ENCODE results near the gene CCDC174.
"Not testable (repeated sequence)": the region's sequence is repeated elsewhere in the genome, so short reads cannot be mapped to it uniquely, and the experiment has no call there.

Gene CCDC174

DNA sequence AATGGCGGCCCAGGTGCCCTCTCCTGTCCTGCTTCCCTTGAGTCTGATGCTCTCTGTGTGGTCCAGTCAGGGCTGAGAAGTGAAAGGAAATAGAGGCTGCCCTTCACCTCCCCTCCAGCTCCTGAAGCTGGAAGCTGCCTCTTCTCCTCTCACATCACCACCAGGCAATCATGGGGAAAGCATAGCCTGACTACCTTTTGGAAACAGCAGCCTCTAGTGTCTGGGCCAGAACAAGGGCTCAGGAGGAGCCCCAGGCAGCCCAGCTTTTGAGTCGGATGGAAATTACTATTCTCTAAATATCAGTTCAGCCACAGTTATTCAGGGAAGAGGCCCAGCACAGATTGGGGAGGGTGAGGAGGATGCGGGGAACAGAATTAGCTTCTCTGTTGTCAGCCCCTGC lies 43.3 kb upstream of the CCDC174 start:
- no peak for TF ChIP-seq ZFX (IDR thresholded peaks at IDR 0.05)
- TF ChIP-seq CTCF (conservative IDR thresholded peaks at IDR 0.05), result no peak
- H3K27ac ChIP-seq, result no peak overlapping the region

- not testable (repeated sequence) for H3K27ac ChIP-seq
Measured at GRCh38 chr3:14609058-14609457, 42.5 kb upstream of the CCDC174 start.

DNA sequence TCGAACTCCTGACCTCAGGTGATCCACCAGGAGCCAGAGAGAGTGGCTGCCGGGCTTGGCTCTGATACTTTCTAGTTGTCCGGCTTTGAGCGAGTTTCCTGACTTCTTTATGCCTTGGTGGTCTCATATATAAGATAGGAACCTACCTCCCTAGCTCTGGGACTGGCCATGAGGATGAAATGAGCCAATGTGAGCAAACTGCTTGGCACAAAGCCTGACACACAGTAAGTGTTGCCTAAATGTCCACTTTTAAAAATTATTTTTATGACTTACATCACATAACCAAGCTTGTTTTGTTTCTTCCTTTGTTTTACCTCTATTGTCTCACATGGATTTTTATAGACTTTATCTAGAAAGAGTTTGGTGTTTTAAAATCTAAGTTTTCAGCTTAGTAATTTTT lies 42.1 kb upstream of the CCDC174 start:
- H3K27ac ChIP-seq, result no peak overlapping the region
- TF ChIP-seq ZFX (IDR thresholded peaks at IDR 0.05) (no peak), CTCF (conservative IDR thresholded peaks at IDR 0.05) (no peak)

GRCh38 chr3:14609941-14610340 lies 41.6 kb upstream of the CCDC174 start:
- no peak for TF ChIP-seq ZFX (IDR thresholded peaks at IDR 0.05)
- TF ChIP-seq CTCF (conservative IDR thresholded peaks at IDR 0.05), result no peak
- no peak overlapping the region for H3K27ac ChIP-seq

- TF ChIP-seq ZFX (IDR thresholded peaks at IDR 0.05) (no peak), CTCF (conservative IDR thresholded peaks at IDR 0.05) (no peak)
- no peak overlapping the region for H3K27ac ChIP-seq
Measured at GRCh38 chr3:14614189-14614588, 37.4 kb upstream of the CCDC174 start.

DNA sequence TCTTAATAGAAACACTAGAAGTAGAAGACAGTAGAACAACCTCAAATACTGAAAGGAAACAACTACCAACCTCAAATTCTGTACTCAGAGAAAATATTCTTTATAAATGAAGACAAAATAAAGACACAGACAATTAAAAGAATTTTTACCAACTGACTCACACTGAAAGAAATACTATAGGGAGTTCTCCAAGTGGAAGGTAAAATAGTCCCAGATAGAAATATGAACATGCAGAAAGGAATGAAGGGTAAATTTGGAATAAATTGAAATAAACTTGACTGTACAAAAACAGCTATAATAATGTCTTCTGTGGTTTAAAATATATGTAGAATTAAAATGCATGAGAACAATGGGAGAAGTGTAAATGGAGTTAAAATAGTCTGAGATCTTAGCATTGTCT lies 36.7 kb upstream of the CCDC174 start:
- no peak overlapping the region for H3K27ac ChIP-seq
- TF ChIP-seq ZFX (IDR thresholded peaks at IDR 0.05) (no peak), CTCF (conservative IDR thresholded peaks at IDR 0.05) (no peak)

DNA sequence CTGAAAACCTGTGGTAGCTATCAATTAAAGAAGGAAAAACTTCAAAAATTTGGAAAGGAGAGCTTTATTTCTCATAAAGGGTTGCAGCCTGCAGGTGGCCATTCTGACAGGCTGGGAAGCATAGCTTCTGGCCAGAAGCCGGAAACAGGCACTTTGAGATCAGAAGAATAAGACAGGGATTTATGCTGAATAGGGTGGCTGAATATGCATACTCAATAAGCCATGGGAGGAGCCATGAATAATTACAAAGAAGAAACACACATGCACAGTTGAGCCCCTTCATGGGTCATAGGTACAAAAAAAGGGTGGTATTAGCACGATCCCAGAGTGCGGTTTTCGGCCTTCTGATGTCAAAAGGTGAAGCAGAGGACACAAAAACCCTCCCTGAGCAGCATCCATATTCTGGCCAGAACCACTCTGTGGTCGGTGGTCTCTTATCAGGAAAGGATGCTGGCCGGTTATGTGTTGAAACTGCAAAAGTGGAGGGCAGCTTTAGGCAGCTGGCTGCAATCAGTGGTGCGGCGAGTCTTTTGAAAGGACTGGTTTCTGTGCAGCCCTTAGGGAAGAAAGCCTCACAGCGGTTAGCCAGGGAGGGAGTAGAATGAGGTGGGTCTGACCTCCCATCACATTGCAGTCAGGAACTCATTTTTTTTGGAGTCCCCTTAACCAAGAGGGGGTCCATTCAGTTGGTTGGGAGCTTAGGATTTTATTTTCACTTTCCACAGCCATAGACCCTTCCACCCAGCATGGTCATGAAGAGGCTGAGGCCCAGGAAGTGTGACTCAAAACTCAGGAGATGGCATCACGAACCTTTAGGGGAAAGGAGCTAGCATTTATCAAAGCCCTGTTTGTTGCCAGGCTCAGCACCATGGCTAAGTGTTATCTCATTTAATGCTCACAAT lies 34.7 kb upstream of the CCDC174 start:
- no peak for TF ChIP-seq ZFX (IDR thresholded peaks at IDR 0.05)
- no peak for TF ChIP-seq CTCF (conservative IDR thresholded peaks at IDR 0.05)
- H3K27ac ChIP-seq, result no peak overlapping the region

DNA sequence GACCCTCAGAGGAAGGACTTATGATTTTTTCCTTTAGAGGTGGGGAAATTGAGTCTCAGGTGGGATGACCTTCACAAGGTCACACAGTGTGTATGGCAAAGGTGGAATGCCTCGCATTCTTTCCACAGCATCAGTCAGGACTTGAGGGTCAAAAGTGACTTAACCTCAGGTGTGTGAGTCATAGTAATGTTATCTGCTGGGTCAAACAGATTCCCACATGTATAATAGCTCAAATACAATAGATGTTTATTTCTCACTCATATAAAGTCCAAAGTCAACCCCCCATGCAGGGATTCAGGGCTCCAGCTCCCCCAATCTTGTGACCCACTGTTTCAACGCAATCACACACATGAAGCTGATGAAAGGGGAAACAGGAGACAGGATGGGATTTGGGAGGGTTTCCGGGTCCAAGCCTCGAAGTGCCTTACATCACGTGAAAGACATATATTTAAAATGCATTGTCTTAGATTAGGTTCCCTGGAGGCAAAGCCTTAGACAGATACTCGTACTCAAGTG lies 34.0 kb upstream of the CCDC174 start:
- TF ChIP-seq CTCF (conservative IDR thresholded peaks at IDR 0.05), result no peak
- no peak for TF ChIP-seq ZFX (IDR thresholded peaks at IDR 0.05)
- H3K27ac ChIP-seq, result no peak overlapping the region

All from C4-2B (cell line).